K562 (cell line): ENCODE results near the gene MGST3. TPM values are rescaled to one million over a fixed set of nuclear protein-coding genes. Genes with fewer than 3 reads are reported as not detected.
A peak's percentile ranks its signal among the peaks of the same experiment; 100 is the strongest.

Source experiments
- ATAC-seq: fragments of 200-7000 bp; cut with Tn5 transposase; 3 replicates; pipeline ENCODE4 v1.9.1; 2020; ENCODE audit warnings: moderate library complexity
- BruUV-seq: library from RNA; stranded (reverse); fragments of 400-500 nt; replicated peaks from 2 replicates; lab custom pipeline; 2021; lab: Mats Ljungman, UMichigan
- CTCF ChIA-PET: fragments of 300-600 bp; formaldehyde crosslinking; extraction: SDS; loops from one replicate; lab custom pipeline; 2021; ENCODE audit warnings: low intra/inter-chr PET ratio; lab: Yijun Ruan, JAX
- POLR2A ChIA-PET: fragments of 300-600, 350-650 bp; sonication (Branson Sonifier 250); formaldehyde crosslinking; extraction: SDS; loops from one replicate; lab custom pipeline; 2021; ENCODE audit warnings: antibody characterized with exemption, inconsistent platforms; lab: Yijun Ruan, JAX
- DNase-seq, 4 experiments: peaks; one replicate each; pipeline versions ENCODE4 v3.0.0 to v3.0.0-alpha.2; 2011 to 2018; ENCODE audit warnings: low spot score in 3 of 4, mixed read lengths in 3 of 4; ENCODE audit errors: extremely low read depth in 1 of 4
- FAIRE-seq: peaks from 2 replicates; lab custom pipeline; 2011; peaks lifted over from hg19 to GRCh38; lab: Jason Lieb, UNC
- H2AFZ ChIP-seq: 2 replicates; pipeline ENCODE4 v1.6.0; 2011; ENCODE audit warnings: low read depth, low read length, control low read depth, inconsistent platforms
- H3K27ac ChIP-seq: fragments of 200-600 bp; 3 replicates; pipeline ENCODE4 v1.8.0; 2011; ENCODE audit warnings: low read depth, mild to moderate bottlenecking, control low read depth, inconsistent platforms, low read length, moderate library complexity, mixed read lengths; ENCODE audit errors: extremely low read depth
- H3K27me3 ChIP-seq, 2 experiments: fragments of 300-600 bp in 1 of 2; 2 replicates in 1 of 2; 3 replicates in 1 of 2; pipeline versions ENCODE4 v1.6.0 to v1.8.0; 2011; ENCODE audit warnings: inconsistent platforms in 2 of 2, low read length in 2 of 2, mild to moderate bottlenecking in 1 of 2, mixed read lengths in 1 of 2, moderate library complexity in 1 of 2; ENCODE audit not compliant: control insufficient read depth in 2 of 2, insufficient read depth in 2 of 2
- H3K36me3 ChIP-seq: fragments of 300-600 bp; 3 replicates; pipeline ENCODE4 v1.8.0; 2011; ENCODE audit warnings: mild to moderate bottlenecking, low read length, inconsistent platforms; ENCODE audit not compliant: control insufficient read depth, insufficient read depth
- H3K4me1 ChIP-seq, 2 experiments: fragments of 200-600 bp in 1 of 2; replicated peaks in 1 of 2; 2 replicates in 1 of 2; 3 replicates in 1 of 2; pipeline versions ENCODE4 v1.5.1 to v1.8.0; 2011; ENCODE audit warnings: inconsistent platforms in 2 of 2, low read length in 2 of 2, mild to moderate bottlenecking in 1 of 2, mixed read lengths in 1 of 2, moderate library complexity in 1 of 2; ENCODE audit not compliant: control insufficient read depth in 2 of 2, insufficient read depth in 2 of 2
- H3K4me2 ChIP-seq: 2 replicates; pipeline ENCODE4 v1.6.1; 2011; ENCODE audit warnings: low read length, control low read depth, inconsistent platforms, mixed read lengths; ENCODE audit not compliant: insufficient read depth
- H3K4me3 ChIP-seq: fragments of 200-600 bp; sonication (generic), shearing (Covaris generic); 2 replicates; pipeline ENCODE4 v1.5.1; 2016; ENCODE audit warnings: control low read depth, inconsistent platforms
- H3K79me2 ChIP-seq: fragments of 200-600 bp; 3 replicates; pipeline ENCODE4 v1.8.0; 2011; ENCODE audit warnings: low read length, inconsistent platforms; ENCODE audit not compliant: control insufficient read depth, insufficient read depth
- H3K9ac ChIP-seq, 2 experiments: 2 replicates each; pipeline versions ENCODE4 v1.6.0 to v1.6.1; 2011; ENCODE audit warnings: low read depth in 2 of 2, low read length in 2 of 2, control low read depth in 1 of 2, inconsistent platforms in 1 of 2, mild to moderate bottlenecking in 1 of 2, mixed read lengths in 1 of 2; ENCODE audit not compliant: insufficient read depth in 1 of 2
- H3K9me1 ChIP-seq: one replicate; pipeline ENCODE4 v1.6.0; 2011; ENCODE audit warnings: inconsistent platforms, mild to moderate bottlenecking, low read length, moderate library complexity; ENCODE audit not compliant: control insufficient read depth, insufficient read depth
- H3K9me3 ChIP-seq: replicated peaks from 2 replicates; pipeline ENCODE4 v1.5.1; 2011; ENCODE audit warnings: low read depth, low read length, inconsistent platforms; ENCODE audit not compliant: control insufficient read depth, insufficient read depth
- H4K20me1 ChIP-seq: replicated peaks from 2 replicates; pipeline ENCODE4 v1.6.1; 2011; ENCODE audit warnings: low read length, inconsistent platforms, mixed read lengths; ENCODE audit not compliant: control insufficient read depth, insufficient read depth
- KDM1A ChIP-seq, 2 experiments: fragments of 450-650 bp; IDR thresholded peaks; 2 replicates each; pipeline ENCODE4 v1.6.1; 2016; ENCODE audit warnings: mild to moderate bottlenecking in 2 of 2
- SP1 ChIP-seq: sonication (generic); formaldehyde crosslinking; IDR thresholded peaks from 2 replicates; pipeline ENCODE4 v1.8.1; 2022; ENCODE audit warnings: mild to moderate bottlenecking, missing genetic modification reagents
- TBL1XR1 ChIP-seq, 2 experiments: IDR thresholded peaks; 2 replicates each; pipeline ENCODE4 v1.6.1; 2012; ENCODE audit warnings: improper control_type of control experiment in 2 of 2, low read length in 2 of 2, mild to moderate bottlenecking in 1 of 2
- ZEB2 ChIP-seq: fragments of 450-650 bp; IDR thresholded peaks from 2 replicates; pipeline ENCODE4 v1.6.1; 2016
- ZNF644 ChIP-seq: fragments of 200-800 bp; sonication (Bioruptor generic); IDR thresholded peaks from 2 replicates; pipeline ENCODE4 v1.6.1; 2016; ENCODE audit warnings: low read depth, missing genetic modification characterization, missing compliant biosample characterization
- WGBS: fragments of 100-300 bp; shearing (Covaris generic); methylation state at CpG from one replicate; pipeline ENCODE4 v1.1.6; 2016; ENCODE audit warnings: low coverage, mixed read lengths; ENCODE audit not compliant: insufficient coverage; ENCODE audit errors: missing lambda C conversion rate; 5-methylcytosine and 5-hydroxymethylcytosine counted together
- in situ Hi-C: fragments of 300-500 bp; cut with MboI; formaldehyde crosslinking; loops from 4 replicates; pipeline ENCODE4 v1.15.0; 2018; ENCODE audit warnings: inconsistent platforms, mixed read lengths
- intact Hi-C: fragments of 100-400 bp; cut with micrococcal nuclease; formaldehyde crosslinking; loops from 2 replicates; pipeline ENCODE4 v1.14.2; 2022
- polyA plus RNA-seq, 8 experiments: library from polyadenylated mRNA; depleted of rRNA in 4 of 8; stranded (reverse) in 5 of 8; unstranded in 3 of 8; fragments of >200 nt; fragmentation: Nextera tagmentation in 2 of 8; fragmentation: Illumina TruSeq in 1 of 8; extraction: Ambion mirVana in 2 of 8; extraction: Trizol in 1 of 8; gene quantifications; 2 replicates each; pipeline versions ENCODE4 v1.2.1 to v1.2.3, GENCODE V29; 2011 to 2014; ENCODE audit warnings: inconsistent platforms in 1 of 8, missing spikeins in 1 of 8
- total RNA-seq, 7 experiments: library from RNA; depleted of rRNA in 6 of 7; stranded (reverse); fragments of >200 nt in 6 of 7; fragmentation: Illumina TruSeq in 2 of 7; extraction: Trizol in 2 of 7; gene quantifications; 2 replicates each; pipeline versions ENCODE4 v1.2.1 to v1.2.3, GENCODE V29; 2011 to 2021; ENCODE audit warnings: low replicate concordance in 1 of 7

The MGST3 gene
- total and polyA plus RNA-seq, 9 of the 15 experiments (the other 6 are each of a cell fraction or from before 2014, with no cell fraction given), result 70.7 to 287 (median 105) TPM

GRCh38 chr1:165697491-165697880, 66.5 kb downstream of the MGST3 start:
- in situ Hi-C loops, result no loop called here
- peak overlapping the region; percentile 94 for H3K4me2 ChIP-seq
- intact Hi-C loops, result loop anchor here (5.0 kb wide), 1 partner anchor 95 kb away; no protein-coding TSS in a partner anchor
- ChIA-PET CTCF (interaction anchor here (0.6 to 1.5 kb wide), 3 partner anchors 217 to 1990 kb away, joined by 3 to 4 read pairs (median 4); no protein-coding TSS in a partner anchor), POLR2A (interaction anchor here (0.6 to 1.9 kb wide), 15 partner anchors 10 to 1534 kb away, joined by 3 to 11 read pairs (median 4); no protein-coding TSS in a partner anchor)
- 0 out of 3 replicates have a peak overlapping the region, but pooled peaks have one; percentile 82 for H3K27ac ChIP-seq
- under 1% methylated on average over 8 of the region's 8 CpGs for WGBS
- ATAC-seq, result no peak; the same call in 2 of the 3 replicates
- peak overlapping the region; percentile 86 to 95; a peak in 3 of 4 replicates for H3K9ac ChIP-seq
- no peaks in the 10 kb centered on the region for H3K9me1 ChIP-seq
- no peaks in the 10 kb centered on the region; a peak in 1 of 5 replicates for H3K27me3 ChIP-seq
- 0 out of 3 replicates have a peak, but pooled peaks cover 3% of the 10 kb centered on the region for H3K36me3 ChIP-seq
- H3K79me2 ChIP-seq, result peaks cover 29% of the 10 kb centered on the region
- 0 out of 4 replicates have a peak, but pooled peaks of 1 of the 2 experiments have one; percentile 31 for TF ChIP-seq KDM1A (IDR thresholded peaks at IDR 0.05)
- TF ChIP-seq ZNF644 (tag), result no peak
- no peak for TF ChIP-seq TBL1XR1 (IDR thresholded peaks at IDR 0.05; ENCODE audit: low read length in 2 of 2)
- no peak for TF ChIP-seq ZEB2
- TF ChIP-seq SP1, result no peak
- peak overlapping the region; percentile 93 for H3K4me3 ChIP-seq
- no peaks in the 10 kb centered on the region for H4K20me1 ChIP-seq
- H2AFZ ChIP-seq, result peak overlapping the region; percentile 95
- H3K4me1 ChIP-seq, result peaks cover 6 to 7% of the 10 kb centered on the region in 2 experiments
- FAIRE-seq, result no peak
- H3K9me3 ChIP-seq, result no peaks in the 10 kb centered on the region
- no TSS peak for BruUV-seq
- DNase-seq, result no peak
